CD4-positive, alpha-beta T cell treated with Interleukin-1 beta for 1 hour (primary cell): ENCODE results near the gene SCRN2.

Experiments used
- DNase-seq, 2 donors: peaks; one replicate each; pipeline ENCODE4 v3.0.0-alpha.2; 2020 to 2022

SCRN2 gene

GRCh38 chr17:47840742-47841487 lies at the start of gene SCRN2:
Gene SCRN2, minus strand, starts transcription at chr17:47841273. Its CDS starts 430 bp downstream, at chr17:47840843.
- DNase-seq = peak; percentile 87 to 89

GRCh38 chr17:47889734-47890529 lies 48.9 kb upstream of the SCRN2 start:
- DNase-seq = peak; percentile 87 to 90

DNA sequence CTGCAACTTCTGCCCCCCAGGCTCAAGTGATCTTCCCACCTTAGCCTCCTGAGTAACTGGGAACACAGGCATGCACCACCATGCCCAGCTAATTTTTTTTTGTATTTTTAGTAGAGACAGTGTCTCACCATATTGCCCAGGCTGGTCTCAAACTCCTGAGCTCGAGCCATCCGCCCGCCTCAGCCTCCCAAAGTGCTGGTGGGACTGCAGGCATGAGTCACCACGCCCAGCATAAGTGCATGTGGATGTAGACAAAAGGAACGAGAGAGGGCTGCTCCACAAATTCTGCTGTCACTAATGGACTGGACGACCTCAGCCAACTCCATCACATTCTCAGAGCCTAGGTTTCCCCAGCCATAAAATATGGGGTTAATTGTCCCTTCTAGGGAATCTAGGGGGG lies 47.2 kb upstream of the SCRN2 start:
- DNase-seq = no peak

- peak in 1 of 2 donors; percentile 15 for DNase-seq
Measured at GRCh38 chr17:47884905-47885730, 44.0 kb upstream of the SCRN2 start.

- no peak for DNase-seq
Measured at GRCh38 chr17:47884427-47884740, 43.3 kb upstream of the SCRN2 start.

GRCh38 chr17:47883589-47884426 lies 42.7 kb upstream of the SCRN2 start:
- no peak for DNase-seq

DNA sequence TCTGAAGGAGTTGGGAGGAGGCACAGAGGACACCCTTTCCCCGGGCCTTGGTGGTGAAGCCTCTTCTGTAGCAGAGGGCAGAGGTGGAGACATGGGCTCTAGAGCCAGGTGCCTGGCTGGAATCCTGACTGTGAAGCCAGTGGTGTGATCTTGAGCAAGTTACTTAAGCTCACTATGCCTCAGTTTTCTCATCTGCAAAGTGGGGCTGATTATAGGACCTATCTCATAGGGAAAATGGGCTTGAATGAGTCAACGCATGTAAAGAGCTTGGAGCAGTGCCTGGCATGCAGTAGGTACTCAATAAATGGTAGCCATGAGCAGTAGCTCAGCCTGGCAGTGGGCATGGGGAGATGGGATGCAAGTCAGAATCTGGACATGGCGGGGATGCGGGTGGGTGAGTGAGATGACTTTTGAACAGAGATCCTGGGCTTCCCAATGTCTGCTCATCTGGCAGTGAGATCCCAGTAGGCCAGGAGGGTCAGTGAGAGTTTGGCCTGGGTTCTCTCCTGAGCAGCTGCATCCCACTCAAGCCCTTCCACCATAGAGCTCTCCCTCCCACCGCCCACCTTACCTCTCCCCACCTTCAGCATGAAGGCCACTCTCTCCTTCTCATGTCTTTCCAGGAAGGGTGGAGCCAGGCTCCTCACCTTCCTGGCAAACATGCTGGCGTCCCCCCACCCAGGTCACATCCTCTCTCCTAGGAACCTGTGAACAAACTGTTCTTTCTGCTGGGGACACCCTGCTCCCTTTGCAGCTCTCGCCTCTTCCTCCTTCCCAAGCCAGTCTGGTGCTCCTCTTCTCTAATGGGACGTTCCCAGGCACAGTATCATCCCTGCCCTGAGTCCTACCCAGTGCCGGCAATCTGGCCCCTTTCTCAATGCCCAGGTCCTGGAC lies 41.9 kb upstream of the SCRN2 start:
- no peak for DNase-seq

GRCh38 chr17:47882247-47882646 lies 41.2 kb upstream of the SCRN2 start:
- no peak for DNase-seq

DNA sequence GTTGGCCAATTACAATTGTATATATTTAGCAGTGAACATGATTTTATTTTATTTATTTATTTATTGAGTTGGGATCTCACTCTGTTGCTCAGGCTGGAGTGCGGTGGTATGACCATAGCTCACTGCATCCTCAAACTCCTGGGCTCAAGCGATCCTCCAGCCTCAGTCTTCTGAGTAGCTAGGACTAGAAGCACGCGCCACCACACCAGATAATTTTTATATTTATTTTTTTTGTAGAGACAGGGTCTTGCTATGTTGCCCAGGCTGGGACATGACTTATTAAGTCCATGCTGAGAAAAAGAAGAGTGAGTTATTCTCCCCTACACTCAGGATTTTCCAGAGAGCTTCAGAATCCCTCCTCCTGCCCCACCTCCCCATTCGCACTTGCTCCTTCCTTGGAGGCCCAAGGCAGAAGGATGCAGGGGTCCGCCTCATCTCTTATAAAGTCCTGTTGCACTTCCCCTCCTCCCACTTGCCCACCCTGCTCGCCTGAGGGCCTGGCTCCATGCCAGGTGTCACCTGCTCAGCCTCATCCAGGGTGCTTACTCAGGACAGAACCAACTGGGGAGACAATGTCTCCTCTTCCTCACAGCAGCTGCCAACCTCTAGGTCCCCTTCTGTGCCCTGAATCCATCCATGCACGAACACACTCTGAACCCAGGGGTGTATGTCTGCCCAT lies 38.8 kb upstream of the SCRN2 start:
- DNase-seq = no peak

DNA sequence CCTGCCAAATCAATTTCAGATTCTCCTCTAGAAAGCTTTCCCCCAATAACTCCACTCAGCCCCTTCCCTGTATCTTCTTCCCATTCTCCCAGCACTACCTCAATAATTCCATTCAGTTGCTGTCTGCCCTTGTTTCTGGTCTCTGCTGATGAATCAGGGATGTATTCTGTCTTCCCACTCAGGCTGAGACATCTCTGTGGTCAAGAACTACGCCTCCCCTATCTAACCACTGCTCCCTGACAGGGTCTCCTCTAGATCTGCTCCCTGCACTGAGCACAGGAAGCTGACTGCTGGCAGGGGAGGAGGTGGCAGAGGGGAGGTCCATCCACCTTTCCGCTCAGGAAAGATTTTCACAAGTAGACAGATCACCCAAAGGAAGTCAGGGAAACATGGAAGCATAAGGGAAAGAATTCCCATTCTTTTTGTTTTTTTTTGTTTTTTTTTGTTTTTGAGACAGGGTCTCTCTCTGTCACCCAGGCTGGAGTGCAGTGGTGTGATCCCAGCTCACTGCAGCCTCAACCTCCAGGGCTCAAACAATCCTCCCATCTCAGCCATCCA lies 38.0 kb upstream of the SCRN2 start:
- no peak for DNase-seq

DNA sequence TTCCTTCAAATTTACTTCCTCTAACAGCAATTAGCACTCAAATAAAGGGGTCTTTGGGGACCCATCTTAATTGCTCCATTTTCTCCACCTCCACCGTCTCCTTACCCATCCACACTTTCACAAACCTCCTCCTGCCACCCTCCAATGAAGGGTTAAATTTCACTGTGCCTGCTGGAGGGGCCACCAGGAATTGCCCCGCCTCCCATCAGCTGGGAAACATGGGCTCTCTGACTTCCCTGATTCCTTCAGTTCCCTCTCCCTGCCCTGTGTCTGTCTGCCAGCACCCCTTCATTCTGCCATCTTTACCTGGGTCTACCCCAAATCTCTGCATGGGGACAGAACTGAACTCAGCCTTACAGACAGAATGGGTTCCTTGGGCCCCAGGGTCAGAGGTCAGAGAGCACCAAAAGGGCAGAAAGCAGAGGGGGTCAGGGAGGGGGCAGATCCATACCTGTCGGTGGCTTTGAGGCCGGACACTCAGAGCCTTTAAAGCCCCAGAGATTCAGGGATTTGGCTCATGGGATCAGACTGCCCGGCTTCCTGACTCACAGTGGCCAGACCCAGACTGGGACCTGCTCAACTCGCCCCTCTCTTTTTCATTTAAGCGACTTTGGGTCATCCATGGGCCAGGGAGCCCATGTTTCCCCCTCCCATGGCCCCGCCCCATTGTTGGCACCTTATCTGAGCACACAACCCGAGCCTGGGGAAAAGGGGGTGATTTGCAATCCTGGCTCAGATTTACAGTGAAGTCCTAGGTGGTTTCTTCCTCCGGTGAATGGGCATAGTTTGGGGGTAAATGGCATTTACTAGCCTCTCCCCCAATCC lies 37.3 kb upstream of the SCRN2 start:
- no peak for DNase-seq

GRCh38 chr17:47877368-47878034 lies 36.4 kb upstream of the SCRN2 start:
- no peak for DNase-seq

DNA sequence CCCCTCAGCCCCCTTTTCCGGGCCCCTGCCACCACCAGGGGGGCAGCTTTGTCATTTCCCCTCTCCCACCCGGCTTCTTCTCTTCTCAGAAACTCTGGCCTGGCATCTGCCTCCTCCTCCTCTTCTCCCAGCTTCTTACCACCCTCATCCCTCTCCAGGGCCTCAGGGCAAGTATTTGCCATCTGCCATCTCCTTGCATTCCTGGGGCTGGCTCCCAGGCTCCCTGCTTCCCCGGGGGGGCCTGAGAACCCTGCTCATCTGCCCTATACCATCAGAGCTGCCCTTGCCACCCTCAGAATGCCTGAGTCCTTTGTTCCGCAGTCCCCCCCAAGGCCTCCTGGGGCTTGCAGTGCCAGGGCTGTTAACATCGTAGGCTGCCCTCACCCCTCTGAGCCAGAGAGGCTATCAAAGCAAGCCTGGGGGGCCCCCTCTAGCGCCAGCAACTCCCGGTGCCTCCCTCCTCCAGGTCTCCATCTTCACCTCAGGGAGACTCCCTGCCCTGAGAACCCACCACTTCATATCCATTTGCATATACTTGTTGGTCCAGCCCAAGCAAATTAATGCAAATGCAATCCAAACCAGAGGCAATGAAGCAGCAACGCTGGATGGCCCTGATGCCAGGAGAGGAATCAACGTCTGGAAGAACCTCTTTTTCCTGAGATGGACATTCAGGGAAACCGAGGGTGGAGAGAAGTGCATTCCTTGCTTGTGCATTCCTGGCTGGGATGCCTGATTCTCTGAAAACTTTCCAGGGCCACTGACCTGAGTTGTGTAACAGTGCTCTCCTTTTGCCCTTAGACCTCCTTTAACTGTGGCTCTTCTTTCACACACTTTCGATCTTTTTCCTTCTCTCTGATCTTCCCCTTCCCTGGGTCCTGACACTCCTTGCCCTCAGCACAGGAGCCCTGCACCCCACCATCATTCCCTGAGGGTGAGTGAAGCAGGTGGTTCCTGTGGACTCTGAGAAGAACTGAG lies 34.2 kb upstream of the SCRN2 start:
- DNase-seq = no peak

DNA sequence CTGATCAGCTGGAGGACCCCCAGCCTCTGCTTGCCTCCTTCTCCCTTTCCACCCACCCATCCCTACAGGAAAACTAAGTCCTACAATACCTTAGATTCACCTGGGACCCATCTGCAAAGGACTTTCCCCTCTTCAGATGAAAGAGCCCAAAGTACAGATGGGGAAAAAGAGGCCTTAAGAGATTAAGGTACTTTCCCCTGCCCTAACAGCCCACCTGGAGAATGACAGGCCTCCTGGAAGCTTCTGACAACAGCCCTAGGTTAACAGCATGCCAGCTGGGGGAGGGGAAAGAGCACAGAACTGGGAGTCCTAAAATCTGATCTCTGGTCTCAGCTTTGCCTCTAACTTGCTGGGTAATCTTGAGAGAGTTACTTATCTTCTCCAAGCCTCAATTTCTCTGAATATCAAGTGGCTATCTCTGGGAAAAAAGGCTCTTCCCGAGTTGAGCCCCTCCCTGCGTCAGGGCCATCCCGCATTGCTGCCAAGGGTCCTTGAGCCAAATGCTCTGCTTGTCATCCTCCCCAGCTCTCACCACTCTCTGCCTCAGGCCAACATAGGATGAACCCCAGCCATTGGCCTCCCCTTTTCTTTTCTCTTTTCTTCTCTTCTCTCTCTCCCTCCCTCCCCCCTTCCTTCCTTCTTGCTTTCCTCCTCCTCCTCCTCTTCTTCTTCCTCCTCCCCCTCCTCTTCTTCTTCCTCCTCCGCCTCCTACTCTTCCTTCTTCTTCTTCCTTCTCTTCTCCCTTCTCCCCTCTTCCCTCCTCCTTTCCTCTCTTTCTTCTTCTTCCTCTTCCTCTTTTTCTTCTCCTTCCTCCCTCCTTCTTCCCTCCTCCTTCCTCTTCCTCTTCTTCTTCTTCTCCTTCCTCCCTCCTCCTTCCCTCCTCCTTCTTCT lies 32.4 kb upstream of the SCRN2 start:
- no peak for DNase-seq

DNA sequence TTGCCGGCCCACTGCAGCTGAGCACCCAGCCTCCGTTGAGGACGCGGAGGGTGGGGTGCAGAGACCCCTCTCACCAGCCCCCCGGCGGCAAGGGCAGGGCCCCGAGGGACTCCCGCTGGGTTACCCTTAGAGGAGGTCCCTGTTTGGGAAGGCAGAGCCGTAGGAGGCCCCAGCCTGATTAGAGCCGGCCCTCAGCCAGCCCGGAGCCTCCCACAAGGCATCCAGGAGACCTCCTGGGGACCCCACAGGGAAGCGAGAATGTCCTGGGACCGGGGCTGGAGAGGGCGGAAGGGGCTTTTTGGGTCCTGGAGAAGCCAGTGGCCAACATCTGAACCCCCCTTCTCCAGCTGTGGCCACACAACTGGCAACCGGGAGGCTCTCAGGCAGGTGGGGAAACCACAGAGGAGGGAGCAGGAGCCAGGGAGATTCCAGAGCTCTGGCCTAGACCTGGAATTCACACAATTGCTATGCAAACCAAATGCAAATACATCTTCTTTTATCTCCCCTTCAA lies 31.6 kb upstream of the SCRN2 start:
- no peak for DNase-seq

DNA sequence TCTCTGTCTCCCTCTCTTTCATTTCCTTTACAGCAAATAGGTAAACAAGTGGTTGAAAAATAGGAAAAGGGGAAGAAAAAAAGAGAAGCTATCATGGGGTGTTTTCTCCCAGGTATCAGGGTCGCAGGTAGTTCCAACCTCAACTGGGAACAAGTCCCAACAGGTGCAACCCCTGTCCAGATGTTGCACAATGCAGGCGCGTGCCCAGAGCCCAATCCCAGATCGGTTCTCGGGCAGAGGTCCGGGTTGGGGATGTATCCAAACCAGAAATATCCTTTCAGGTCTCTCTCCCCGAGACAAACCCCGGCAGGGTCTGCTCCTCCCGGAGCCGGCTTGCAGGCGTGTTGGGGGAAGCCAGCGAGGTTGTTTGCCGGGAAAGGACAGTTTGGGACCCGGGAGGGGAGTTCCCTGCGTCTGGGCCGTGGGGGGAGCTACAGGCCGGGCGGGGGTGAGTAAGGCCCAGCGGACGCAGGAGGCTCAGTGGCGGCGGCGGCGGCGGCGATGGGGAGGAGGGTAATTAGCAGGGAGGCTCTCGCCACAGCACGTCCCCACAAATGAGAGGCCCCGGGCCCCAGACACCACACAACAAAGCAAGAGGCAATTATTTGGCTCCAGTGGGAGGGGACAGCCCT lies 31.1 kb upstream of the SCRN2 start:
- no peak for DNase-seq
